ENCODE results near the gene CITED1.

GRCh38 chrX:72340041-72340440 lies 34.3 kb upstream of the CITED1 start:
- TF ChIP-seq POLR2A (IDR thresholded peaks at IDR 0.05) (no peak), CTCF (IDR thresholded peaks at IDR 0.05) (no peak)
